Bronchial epithelial cell (primary cell): ENCODE results near the gene FUT4. TPM values are rescaled to one million over a fixed set of nuclear protein-coding genes. Genes with fewer than 3 reads are reported as not detected.
"Not testable (repeated sequence)": the region's sequence is repeated elsewhere in the genome, so short reads cannot be mapped to it uniquely, and the experiment has no call there.

Source experiments
- DNase-seq: peaks from one replicate; pipeline ENCODE4 v3.0.0-alpha.2; 2010; ENCODE audit warnings: low read depth
- FAIRE-seq: peaks from 2 replicates; lab custom pipeline; 2011; peaks lifted over from hg19 to GRCh38; lab: Jason Lieb, UNC
- H3K27me3 ChIP-seq: 2 replicates; pipeline ENCODE4 v1.5.1; 2011; ENCODE audit warnings: low read length; ENCODE audit not compliant: control insufficient read depth, insufficient read depth
- H3K36me3 ChIP-seq: 2 replicates; pipeline ENCODE4 v1.5.1; 2011; ENCODE audit warnings: low read length; ENCODE audit not compliant: control insufficient read depth, insufficient read depth
- H3K4me3 ChIP-seq: 2 replicates; pipeline ENCODE4 v1.5.1; 2011; ENCODE audit warnings: mild to moderate bottlenecking, low read depth, low read length, control low read depth
- CTCF ChIP-seq: IDR thresholded peaks from 2 replicates; pipeline ENCODE4 v1.5.1; 2011; ENCODE audit warnings: mild to moderate bottlenecking, moderate library complexity, low read length, control low read depth, inconsistent platforms; ENCODE audit not compliant: insufficient read depth, severe bottlenecking
- total RNA-seq: library from RNA; depleted of rRNA; stranded (reverse); fragments of >200 nt; gene quantifications from 2 replicates; pipeline ENCODE4 v1.2.1, GENCODE V29; 2014

The FUT4 gene, protein sequence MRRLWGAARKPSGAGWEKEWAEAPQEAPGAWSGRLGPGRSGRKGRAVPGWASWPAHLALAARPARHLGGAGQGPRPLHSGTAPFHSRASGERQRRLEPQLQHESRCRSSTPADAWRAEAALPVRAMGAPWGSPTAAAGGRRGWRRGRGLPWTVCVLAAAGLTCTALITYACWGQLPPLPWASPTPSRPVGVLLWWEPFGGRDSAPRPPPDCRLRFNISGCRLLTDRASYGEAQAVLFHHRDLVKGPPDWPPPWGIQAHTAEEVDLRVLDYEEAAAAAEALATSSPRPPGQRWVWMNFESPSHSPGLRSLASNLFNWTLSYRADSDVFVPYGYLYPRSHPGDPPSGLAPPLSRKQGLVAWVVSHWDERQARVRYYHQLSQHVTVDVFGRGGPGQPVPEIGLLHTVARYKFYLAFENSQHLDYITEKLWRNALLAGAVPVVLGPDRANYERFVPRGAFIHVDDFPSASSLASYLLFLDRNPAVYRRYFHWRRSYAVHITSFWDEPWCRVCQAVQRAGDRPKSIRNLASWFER
- 1.0 and 1.8 TPM in 2 replicates for total RNA-seq

DNA sequence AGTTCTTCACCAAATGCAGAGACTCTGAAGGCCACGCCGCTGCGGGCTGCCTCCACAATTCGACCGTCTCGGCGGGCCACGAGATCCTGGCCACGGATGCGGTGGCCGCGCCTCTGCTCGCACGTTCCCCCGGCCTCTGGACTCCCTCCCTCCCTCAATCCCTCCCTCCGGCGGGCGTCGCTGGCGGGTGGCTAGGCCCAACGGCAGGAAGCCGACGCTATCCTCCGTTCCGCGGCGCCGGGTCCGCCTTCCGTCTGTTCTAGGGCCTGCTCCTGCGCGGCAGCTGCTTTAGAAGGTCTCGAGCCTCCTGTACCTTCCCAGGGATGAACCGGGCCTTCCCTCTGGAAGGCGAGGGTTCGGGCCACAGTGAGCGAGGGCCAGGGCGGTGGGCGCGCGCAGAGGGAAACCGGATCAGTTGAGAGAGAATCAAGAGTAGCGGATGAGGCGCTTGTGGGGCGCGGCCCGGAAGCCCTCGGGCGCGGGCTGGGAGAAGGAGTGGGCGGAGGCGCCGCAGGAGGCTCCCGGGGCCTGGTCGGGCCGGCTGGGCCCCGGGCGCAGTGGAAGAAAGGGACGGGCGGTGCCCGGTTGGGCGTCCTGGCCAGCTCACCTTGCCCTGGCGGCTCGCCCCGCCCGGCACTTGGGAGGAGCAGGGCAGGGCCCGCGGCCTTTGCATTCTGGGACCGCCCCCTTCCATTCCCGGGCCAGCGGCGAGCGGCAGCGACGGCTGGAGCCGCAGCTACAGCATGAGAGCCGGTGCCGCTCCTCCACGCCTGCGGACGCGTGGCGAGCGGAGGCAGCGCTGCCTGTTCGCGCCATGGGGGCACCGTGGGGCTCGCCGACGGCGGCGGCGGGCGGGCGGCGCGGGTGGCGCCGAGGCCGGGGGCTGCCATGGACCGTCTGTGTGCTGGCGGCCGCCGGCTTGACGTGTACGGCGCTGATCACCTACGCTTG lies at the start of gene FUT4:
TSS of gene FUT4 (plus strand) at position 227 of the 951 bp plus-strand sequence. CDS start at position 440, 213 bp downstream.
- Histone ChIP-seq H3K27me3 (no peaks in the 10 kb centered on the region), H3K36me3 (no peaks in the 10 kb centered on the region), H3K4me3 (peak within 1 kb of the TSS; percentile 40)
- DNase-seq: peak; percentile 57
- FAIRE-seq: no peak
- TF ChIP-seq CTCF: no peak

- peak overlapping the region; percentile 80 for H3K4me3 ChIP-seq
- no peak for FAIRE-seq
- no peak for TF ChIP-seq CTCF
- no peaks in the 10 kb centered on the region for H3K27me3 ChIP-seq
- no peak for DNase-seq
- H3K36me3 ChIP-seq: peaks cover 5% of the 10 kb centered on the region
Observed at GRCh38 chr11:94494126-94494680, 49.5 kb upstream of the FUT4 start.

DNA sequence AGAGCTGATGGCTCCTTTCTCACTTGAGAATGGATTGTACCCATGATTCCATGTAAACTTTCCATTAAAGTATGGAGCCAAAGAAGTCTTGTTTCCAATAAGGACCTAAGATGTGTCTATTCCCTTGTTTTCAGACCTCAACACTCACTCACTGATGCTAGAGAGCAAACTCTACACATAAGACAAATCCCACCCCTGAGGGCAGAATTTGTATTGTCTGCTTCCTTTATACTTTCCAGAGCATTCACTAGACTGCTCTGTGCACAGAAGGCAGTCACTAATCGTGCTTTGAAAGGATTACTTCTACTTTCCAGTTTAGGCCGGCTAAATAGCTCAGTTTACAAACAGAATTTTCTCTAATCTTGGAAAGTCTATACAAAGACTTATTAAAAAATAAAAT lies 43.5 kb upstream of the FUT4 start:
- TF ChIP-seq CTCF: no peak
- H3K27me3 ChIP-seq: no peaks in the 10 kb centered on the region
- DNase-seq (no peak), FAIRE-seq (peak; percentile 18)
- H3K36me3 ChIP-seq: peaks cover 7% of the 10 kb centered on the region
- H3K4me3 ChIP-seq: no peak overlapping the region

- FAIRE-seq (no peak), DNase-seq (no peak)
- Histone ChIP-seq H3K36me3 (peaks cover 7% of the 10 kb centered on the region), H3K4me3 (no peak overlapping the region), H3K27me3 (no peaks in the 10 kb centered on the region)
- TF ChIP-seq CTCF: no peak
Observed at GRCh38 chr11:94501522-94501921, 42.2 kb upstream of the FUT4 start.

GRCh38 chr11:94504689-94505293 lies 38.9 kb upstream of the FUT4 start:
- no peak for FAIRE-seq
- TF ChIP-seq CTCF: peak; percentile 40
- no peaks in the 10 kb centered on the region for H3K27me3 ChIP-seq
- peak; percentile 69 for DNase-seq
- no peak overlapping the region for H3K4me3 ChIP-seq
- H3K36me3 ChIP-seq: peaks cover 2% of the 10 kb centered on the region

DNA sequence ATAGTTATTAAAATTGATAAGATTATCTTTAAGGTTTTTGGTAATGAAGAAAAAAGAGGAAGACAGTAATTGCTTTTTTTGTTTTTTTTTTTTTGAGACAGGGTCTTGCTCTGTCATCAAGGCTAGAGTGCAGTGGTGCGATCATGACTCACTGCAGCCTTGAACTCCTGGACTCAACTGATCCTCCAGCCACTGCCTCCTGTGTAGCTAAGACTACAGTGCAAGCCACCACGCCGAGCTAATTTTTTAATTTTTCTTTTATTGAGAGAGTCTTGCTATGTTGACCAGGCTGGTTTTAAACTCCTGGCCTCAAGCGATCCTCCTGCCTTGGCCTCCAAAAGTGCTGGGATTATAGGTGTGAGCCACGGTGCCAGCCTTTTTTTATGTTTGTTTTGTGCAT lies 37.2 kb upstream of the FUT4 start:
- FAIRE-seq: not testable (repeated sequence)

More for the DNA sequence above, 37.2 kb upstream of the FUT4 start:
- not testable (repeated sequence) for H3K27me3 ChIP-seq, H3K36me3 ChIP-seq, H3K4me3 ChIP-seq, DNase-seq
